AG08395 (cell line): ENCODE measurements around the gene TIAM2.
A peak's percentile ranks its signal among the peaks of the same experiment; 100 is the strongest.
"Not testable (repeated sequence)": the region's sequence is repeated elsewhere in the genome, so short reads cannot be mapped to it uniquely, and the experiment has no call there.

Source experiments
- DNase-seq: peaks from one replicate; pipeline ENCODE4 v3.0.0; 2012; ENCODE audit warnings: mixed read lengths, low spot score

TIAM2 gene

DNA sequence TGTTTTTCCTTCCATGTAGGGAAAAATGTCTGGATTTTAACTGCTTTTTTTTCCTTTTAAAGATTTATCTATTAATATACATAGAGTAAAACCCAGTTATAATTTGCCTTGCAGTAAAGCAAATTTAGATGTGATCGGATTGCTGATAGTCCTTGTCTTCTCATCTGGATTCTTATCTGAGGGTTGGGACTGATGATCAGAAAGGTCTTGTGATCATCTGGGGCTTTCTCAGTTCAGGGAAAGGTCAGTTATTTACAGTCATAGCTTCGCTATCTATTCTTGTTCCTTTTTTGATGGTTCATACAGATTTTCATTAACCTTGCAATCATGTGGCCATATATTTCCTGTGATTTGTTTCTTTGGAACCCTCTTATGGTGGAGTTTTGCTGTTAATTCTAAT lies 204.9 kb downstream of the TIAM2 start:
- no peak for DNase-seq

DNA sequence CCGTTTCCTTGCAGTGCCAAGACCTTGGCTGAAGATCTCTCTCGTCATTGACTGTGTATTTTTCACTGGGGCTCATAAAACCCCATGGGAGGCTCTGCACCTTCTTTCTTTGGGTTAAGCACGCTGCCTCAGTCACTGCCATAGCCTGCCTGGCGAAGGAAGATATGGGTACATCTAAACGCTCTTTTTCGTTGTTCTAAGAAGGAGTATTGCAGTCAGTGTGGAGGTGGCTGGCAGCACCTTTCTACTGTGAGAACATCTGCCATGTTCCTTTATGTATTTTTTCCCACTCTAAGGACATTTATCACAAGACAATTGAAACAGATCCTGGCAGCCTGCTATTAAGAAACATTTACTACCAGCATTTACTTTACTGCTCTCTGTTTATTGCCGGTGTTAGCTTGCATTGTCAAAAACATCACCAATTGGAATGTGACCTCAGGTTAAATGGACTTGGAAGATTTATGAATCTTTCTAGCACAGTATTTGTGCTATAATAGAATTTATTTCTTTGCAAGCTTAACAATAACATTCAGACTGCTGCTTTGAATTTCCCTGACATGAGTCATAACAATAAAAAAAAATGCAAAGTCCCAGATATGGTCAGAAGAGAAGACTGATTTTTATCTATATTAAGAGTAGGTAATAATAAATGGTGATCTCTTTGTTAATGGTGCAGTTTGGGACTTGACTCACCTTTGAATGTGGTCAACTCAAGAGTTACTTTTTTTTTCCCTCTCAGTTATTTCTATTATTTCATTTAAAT lies 206.5 kb downstream of the TIAM2 start:
- peak; percentile 56 for DNase-seq

DNA sequence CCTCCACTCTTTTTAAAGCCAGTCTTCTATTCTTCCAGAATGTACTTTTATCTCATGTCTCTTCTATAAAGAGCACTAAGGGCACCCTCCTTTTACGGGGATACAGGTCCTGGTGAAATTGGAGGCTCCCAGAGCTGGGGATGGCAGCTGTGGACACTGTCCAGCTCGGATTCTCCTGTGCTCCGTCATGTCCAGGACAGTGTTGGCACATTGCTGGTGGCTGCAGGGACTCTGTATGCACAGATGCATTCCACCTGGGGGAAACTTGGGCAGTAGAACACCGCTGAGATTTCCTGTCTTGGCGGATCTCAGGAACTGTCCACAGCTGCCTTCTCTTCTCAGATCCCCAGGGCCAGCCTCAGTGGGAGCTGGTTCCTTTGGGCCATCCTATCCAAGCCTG lies 212.1 kb downstream of the TIAM2 start:
- no peak for DNase-seq

DNA sequence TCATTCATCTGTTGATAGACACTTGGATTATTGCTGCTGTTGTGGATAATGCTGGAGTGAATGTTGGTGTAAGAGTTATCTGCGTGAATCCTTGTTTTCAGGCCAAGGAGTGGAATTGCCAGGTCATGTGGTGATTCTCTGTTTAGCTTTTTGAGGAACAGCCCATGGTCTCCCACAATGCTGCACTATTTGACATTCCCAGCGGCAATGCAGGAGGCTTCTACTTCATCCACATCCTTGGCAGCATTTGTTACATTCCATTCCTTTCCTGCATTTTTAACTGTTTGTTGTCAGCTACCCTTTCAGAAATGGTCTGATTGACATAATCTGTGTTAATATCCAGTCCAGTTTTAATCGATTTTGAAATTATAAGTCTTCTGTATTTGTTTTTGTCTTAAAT lies 217.0 kb downstream of the TIAM2 start:
- no peak for DNase-seq

DNA sequence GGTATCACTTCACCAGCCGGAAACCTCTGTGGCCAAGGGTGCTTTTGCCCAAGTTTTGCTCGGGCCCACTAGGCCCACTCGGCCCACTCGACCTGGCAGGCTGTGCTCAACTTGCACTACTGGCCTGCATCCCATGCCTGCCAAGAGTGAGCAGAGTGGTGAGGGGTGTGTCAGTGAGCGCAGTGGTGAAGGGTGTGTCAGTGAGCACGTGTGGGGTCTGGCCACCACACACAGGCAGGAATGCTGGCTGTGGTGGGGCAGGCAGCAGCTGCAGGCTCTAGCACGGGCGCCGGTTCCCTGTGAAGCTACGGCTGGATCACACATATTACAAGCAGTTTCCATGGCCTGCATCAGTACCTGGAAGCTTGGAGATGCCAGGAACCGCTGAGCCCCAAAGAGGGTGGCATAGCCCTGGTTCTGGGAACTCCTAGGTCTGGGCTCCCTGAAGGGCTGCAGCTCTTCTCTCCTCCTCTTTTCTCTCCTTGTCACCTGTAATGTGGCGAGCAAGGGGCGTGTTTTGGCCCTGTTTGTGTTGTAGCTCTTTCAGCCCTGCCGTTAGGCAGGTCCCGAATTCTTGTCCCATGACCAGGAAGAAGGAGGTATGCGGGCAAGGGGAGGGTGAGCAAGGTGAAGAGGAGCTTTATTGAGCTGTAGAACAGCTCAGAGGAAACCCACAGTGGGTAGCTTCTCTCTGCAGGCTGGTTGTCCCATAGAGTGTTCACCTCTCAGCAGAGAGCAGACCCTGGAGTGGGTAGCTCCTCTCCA lies 217.7 kb downstream of the TIAM2 start:
- DNase-seq: no peak

DNA sequence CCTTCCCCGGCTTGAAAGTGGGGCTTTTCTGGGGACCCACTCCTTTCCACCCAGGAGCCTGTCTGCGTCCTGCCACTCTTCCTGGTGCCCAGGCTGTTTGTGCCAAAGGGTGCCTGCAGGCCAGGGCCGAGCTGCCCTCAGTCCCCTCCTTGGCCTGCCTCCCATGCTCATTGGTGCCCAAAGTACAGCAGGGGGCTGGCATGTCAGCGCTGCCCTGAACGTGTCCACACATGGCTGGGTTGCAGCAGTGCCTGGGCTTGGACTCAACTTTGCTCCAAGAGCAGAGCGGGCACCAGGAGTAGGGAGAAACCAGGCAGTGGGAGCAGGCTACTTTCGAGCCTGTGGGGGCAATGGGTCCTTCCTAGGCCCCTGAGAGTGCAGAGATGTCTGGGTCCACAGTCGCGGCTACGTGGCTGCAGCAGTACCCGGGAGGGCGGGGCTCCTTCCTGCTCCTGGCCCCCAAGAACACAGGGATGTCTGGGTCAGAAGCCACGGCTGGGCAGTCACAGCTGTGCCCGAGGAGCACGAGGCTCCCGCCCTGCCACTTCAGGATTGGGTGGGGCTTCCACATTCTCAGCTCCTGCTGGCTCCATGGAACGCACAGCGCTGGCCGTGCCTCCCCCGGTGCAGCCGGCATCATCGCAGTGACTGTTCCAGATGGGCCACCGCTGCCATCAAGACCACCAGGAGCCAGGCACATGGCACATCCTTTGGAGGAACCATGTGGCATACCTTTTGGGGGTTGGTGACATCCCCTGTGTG lies 218.7 kb downstream of the TIAM2 start:
- no peak for DNase-seq

DNA sequence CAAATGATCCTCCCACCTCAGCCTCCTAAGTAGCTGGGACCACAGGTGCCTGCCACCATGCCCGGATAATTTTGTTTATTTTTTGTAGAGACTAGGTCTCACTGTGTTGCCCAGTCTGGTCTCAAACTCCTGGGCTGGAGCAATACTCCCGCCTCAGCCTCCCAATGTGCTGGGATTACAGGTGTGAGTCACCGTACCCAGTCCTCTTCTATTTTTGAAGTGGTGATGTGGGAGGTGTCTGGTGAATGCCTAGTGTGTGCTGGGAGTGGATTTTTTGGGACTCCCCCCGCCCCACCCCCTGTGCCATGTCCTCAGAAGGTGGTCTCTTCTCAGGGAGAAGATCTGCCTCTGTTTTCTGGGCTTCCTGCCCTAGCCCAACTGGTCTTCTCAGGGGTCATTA lies 220.8 kb downstream of the TIAM2 start:
- DNase-seq: no peak

DNA sequence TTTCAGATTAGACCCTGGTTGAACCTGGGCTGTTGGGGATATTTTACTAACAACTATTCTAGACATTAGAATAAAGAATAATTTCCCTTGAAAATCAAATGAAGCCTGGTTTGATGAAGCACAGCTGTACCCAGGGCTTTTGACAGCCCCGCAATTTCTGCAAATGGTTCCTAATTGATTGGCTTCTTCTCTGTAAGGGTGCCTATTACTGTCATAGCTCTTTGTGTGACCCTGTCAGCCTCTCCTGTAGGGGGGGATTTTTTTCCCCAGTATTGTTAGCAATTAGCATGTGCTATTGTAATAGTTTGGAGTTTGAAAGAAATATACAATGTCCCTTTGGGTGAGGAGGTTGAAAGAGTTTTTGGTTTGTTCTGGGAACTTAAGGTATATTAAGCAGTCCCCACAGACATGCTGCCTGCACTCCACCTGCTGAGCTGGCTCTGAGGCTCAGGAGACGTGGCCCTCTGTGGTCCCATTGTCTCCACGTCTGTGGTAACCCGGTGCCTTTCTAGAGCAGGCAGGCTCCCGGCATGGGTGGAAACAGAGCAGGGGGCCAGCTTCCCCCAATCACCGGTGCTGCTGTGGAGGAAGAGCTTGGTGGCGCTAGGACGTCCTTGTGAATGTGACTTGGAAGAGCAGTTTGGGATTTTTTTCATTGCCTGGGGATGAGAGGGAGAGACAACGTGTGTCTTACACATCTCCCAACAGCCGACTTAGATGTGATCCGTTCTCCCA lies 221.4 kb downstream of the TIAM2 start:
- DNase-seq: no peak

DNA sequence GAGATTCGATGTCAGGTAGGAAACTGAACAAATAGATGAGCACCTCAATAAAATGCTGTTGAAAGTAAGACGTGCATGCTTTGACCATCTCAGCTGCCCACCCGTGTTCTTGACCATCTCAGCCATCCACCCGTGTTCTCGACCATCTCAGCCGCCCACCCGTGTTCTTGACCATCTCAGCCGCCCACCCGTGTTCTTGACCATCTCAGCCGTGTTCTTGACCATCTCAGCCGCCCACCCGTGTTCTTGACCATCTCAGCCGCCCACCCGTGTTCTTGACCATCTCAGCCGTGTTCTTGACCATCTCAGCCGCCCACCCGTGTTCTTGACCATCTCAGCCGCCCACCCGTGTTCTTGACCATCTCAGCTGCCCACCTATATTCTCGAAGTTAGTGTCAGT lies 223.6 kb downstream of the TIAM2 start:
- DNase-seq: not testable (repeated sequence)

DNA sequence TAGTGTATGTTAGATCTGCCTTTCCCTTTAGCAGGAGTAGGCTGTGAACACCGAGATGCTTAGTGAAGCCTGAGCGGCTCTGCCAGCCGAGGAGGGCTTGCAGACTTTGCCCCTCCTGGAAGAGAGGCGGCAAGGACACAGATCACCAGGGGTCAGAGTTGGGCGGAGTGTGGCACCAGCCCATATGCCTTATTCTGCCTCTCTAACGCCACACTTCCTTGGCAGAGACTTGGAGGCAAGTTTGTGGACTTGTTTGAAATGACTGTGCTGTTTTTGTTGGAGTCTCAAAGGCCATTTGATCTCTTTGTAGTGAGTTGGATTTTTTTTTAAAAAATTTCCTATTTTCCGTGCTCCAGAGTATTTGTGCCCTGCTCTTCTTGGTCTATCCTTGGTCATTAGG lies 224.2 kb downstream of the TIAM2 start:
- DNase-seq: no peak

DNA sequence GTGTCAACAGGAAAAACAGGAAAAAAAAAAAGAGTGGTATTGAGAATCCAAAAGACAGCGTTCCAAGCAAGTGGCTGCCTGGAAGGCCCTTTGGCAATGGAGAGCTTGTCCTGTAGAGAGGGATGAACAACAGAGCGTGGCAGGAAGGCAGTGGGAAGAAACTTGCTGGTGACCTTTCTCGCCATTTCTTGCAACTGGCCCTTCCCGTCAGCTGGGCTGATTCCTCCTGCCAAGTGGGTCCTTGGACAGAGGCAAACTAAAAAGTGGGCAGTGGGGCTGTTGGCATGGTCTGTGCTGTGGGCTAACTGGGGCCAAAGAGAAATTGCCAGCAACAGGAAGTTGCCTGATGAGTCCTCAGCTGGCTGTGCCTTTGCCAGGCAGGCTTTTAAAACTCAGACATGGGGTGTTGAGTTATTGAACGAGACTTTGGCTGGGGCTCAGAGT lies 224.8 kb downstream of the TIAM2 start:
- DNase-seq: peak; percentile 19

DNA sequence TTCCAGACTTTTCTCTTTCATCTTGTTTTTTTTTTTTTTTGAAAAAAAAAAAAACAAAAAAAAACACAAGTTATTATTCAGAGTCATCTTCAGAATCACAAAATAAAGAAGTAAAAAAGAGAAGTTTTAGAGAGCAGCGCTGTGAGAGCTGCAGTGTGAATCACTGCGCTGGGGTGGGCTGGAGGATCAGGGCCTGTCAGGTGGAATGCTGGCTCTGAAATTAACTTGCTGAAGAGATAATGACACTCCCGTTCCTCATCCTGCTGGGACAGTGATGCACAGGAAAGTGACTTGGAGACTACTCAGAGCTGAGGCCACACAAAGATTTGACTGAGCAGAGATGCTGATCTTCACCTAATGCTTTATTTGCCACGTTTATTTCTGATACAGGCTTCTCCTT lies 226.0 kb downstream of the TIAM2 start:
- no peak for DNase-seq

DNA sequence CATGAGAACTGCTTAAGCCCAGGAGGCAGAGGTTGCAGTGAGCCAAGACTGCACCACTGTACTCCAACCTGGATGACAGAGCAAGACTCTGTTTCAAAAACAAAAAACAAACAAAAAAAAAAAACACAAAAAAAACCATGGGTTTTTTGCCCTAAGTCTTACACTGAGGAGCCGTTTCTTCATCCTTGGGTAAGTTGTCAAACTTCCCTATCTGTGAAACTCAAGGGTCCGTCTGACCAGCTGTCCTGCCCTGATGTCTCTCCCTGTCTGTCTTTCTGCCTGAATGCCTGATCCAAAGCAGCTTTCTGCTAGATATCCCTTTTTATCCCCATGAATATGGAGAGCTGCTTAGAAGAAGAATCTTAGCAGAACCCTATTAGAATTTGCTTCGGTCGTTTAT lies 227.4 kb downstream of the TIAM2 start:
- no peak for DNase-seq

DNA sequence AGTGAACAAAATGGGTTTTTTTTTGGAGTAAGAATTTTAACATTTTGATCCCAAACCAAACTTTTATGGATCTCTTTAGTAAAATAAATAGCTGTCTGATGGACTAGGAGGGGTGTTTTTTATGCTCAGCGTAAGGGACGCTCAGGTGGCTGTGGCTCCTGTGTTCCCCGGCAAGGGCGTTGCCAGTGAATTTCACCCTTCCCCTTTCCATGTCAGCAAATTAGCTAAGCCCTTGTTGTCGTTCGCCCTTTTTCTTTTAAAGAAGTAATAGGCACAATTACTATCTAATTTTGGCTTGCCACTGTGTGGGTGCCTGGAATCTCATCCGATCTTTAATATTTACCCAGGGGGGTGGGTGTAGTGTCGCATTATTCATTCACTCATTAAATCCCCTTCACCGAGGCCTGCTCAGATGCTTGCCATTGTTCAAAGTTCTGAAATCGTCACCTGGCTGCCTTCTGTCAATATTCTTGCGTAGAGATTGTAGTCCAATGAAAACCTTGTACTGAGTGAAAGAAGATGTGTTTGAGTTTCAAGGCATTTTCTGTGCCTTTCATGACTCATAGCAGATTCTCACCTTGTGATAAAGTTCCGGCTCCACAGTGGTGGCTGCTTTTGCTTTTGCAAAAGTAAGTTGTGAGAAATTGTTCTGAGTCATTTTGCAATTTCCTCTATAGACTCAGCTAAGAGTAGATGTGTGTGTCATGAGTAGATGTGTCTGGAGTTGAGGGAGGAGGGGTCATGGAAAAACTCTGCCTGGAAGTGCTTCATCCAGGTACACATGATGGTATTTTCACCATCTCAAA lies 228.7 kb downstream of the TIAM2 start:
- peak; percentile 67 for DNase-seq

DNA sequence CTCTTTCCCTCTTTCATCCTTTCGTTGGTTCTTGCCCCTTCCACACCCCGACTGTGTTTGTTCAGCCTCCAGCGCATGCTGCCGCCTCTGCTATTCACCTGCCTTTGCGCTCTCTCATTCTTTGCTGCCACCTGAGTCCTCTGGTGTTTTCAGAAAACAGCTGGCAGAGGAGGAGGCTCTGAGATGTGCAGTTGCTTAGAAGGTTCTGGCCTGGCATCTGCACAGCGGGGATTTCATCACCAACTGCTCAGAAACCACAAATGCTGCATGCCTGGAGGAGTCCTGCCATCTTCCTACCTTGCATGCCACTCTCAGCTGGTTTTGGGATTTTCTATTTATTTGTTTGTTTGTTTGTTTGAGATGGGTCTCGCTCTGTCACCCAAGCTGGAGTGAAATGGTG lies 229.5 kb downstream of the TIAM2 start:
- DNase-seq: no peak

DNA sequence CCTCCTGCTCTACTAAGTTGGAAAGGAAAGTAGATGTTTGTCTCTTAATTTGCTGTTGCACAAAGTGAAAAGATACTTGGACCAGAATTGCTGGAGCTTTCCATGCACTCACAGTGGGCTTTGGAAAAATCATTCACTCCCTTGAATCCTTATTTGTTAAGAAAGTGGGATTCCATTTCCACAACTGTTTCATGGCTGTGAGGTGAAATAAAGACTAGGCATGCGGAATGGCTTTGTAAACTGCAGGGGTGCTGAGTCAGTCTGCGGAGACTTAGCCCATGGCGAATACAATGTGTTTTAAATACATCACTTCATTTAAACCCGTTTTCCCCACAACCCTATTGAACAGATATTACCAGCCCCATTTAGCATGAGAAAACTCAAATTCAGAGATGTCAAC lies 231.9 kb downstream of the TIAM2 start:
- no peak for DNase-seq

DNA sequence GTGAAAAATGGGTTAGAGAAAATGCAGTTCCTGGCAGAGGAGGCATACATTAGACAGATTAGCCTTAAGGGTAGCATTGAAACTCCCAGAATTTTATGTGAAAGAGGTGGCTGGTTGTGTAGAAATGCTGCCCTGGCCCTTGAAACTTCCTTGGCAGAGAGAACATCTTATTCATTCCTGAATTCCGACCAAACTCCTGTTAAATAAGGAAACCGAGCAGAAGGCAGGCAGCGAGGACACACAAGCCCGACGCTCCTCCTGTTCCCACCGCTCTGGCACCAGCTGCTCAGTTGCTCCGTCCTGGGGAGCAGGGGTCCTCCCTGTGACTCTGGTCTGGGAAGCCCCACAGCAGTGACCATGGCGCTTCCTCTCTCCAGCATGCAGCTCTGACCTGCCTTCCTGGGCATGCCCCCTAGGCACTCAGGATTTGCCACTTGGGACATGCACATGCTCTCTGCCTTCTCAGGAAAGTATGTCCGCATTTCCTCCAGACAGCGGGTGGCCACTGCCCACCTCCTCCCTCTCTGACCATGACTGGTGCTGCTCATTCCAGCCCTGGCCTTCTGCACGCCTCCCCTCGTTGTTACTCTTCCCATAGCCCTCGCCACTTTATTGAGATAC lies 233.5 kb downstream of the TIAM2 start:
- peak; percentile 59 for DNase-seq

DNA sequence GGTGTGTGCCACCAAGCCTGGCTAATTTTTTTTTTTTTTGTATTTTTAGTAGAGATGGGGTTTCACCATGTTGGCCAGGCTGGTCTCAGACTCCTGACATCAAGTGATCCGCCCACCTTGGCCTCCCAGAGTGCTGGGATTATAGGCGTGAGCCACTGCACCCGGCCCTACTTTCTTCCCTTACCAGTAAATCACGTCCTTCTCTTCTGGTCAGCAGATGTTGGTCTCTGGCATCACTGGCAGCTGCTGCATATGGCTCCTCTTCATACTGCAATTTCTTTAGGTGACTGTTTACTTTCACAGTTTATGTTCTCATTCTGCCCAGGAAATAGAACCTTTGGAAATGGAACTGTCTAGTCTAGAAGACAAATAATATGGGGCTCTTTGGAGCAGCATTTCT lies 235.9 kb downstream of the TIAM2 start:
- DNase-seq: not testable (repeated sequence)

DNA sequence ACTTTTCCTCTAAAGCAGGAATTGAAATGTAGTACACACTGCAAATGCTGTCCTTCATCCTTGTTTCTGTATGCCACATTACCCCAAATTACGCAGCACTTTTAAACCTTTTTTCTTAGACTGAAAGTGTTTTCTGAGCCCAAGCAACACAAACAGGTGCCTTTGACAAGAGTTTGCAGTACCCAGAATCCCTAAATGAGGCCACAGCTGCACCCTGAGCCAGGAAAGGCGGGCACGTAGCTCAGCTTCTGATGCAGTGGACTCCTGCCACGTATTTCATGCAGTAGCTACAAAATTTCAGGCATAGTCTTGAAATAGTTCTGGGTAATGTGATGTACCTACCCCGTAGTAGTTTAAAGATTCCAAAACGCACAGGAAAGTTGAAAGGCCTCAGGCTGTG lies 237.7 kb downstream of the TIAM2 start:
- DNase-seq: no peak

DNA sequence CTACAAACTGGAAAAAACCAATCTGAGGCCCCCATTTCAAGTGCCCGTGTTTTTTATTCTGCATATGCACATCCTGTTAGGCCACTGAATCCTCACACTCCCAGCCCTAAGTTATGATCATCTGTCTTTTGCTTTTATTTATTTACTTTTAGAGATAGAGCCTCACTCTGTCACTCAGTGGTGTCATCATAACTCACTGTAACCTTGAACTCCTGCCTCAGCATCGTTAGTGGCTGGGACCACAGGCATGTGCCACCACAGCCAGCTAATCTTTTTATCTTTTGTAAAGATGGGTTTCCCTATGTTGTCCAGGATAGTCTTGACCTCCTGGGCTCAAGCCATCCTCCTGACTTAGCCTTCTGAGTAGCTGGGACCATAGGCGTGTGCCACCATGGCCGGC lies 239.1 kb downstream of the TIAM2 start:
- DNase-seq: no peak

DNA sequence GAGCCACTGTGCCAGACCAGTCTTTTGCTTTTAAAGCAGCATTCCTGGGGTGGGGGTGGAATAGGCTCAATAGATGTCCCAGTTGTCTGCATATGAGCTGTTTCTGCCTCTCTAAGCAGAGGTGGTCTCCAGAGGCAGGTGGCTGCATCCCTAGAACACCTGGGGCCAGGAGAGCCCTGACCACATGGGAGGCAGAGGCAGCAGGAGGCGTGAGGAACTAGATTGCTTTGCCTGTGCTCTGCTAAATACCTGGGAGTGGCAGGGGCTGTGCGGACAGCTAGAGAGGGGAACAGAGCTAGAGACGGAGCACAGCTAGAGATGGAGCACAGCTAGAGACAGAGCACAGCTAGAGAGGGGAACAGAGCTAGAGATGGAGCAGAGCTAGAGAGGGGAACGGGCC lies 239.6 kb downstream of the TIAM2 start:
- DNase-seq: no peak
